IMR-90 (cell line): ENCODE data around the gene AMOTL2. TPM values are rescaled to one million over a fixed set of nuclear protein-coding genes. Genes with fewer than 3 reads are reported as not detected.

ENCODE experiments used
- NFE2L2 ChIP-seq: fragments of 150-350 bp; IDR thresholded peaks from 2 replicates; pipeline ENCODE4 v1.6.1; 2016; ENCODE audit warnings: low read depth, mild to moderate bottlenecking, low read length
- polyA plus RNA-seq, 3 experiments: library from polyadenylated mRNA; depleted of rRNA; stranded (reverse); fragments of >200 nt; gene quantifications; 2 replicates each; pipeline ENCODE4 v1.2.3, GENCODE V29; 2012; ENCODE audit warnings: low replicate concordance in 1 of 3
- total RNA-seq: library from RNA; depleted of rRNA; stranded (reverse); fragments of >200 nt; gene quantifications from 2 replicates; pipeline ENCODE4 v1.2.3, GENCODE V29; 2012
- TF ChIP-seq, protein P1 (sequence below): conservative IDR thresholded peaks from 2 replicates; pipeline ENCODE4 v1.5.1; 2012; ENCODE audit warnings: mild to moderate bottlenecking, low read depth, low read length, improper control_type of control experiment
- TF ChIP-seq, protein P2 (sequence below): fragments of 150-350 bp; IDR thresholded peaks from 2 replicates; pipeline ENCODE4 v1.6.1; 2017; ENCODE audit warnings: mild to moderate bottlenecking, antibody characterized with exemption, low read length, low read depth

The AMOTL2 gene
- total and polyA plus RNA-seq, 2 of the 4 experiments (the other 2 are of a cell fraction) = 162 to 176 TPM

- TF ChIP-seq, protein P1, sequence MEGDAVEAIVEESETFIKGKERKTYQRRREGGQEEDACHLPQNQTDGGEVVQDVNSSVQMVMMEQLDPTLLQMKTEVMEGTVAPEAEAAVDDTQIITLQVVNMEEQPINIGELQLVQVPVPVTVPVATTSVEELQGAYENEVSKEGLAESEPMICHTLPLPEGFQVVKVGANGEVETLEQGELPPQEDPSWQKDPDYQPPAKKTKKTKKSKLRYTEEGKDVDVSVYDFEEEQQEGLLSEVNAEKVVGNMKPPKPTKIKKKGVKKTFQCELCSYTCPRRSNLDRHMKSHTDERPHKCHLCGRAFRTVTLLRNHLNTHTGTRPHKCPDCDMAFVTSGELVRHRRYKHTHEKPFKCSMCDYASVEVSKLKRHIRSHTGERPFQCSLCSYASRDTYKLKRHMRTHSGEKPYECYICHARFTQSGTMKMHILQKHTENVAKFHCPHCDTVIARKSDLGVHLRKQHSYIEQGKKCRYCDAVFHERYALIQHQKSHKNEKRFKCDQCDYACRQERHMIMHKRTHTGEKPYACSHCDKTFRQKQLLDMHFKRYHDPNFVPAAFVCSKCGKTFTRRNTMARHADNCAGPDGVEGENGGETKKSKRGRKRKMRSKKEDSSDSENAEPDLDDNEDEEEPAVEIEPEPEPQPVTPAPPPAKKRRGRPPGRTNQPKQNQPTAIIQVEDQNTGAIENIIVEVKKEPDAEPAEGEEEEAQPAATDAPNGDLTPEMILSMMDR = no peak
- TF ChIP-seq, protein P2, sequence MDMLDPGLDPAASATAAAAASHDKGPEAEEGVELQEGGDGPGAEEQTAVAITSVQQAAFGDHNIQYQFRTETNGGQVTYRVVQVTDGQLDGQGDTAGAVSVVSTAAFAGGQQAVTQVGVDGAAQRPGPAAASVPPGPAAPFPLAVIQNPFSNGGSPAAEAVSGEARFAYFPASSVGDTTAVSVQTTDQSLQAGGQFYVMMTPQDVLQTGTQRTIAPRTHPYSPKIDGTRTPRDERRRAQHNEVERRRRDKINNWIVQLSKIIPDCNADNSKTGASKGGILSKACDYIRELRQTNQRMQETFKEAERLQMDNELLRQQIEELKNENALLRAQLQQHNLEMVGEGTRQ = no peak
- TF ChIP-seq NFE2L2 = no peak
Measured at GRCh38 chr3:134404366-134404885, 30.2 kb upstream of the AMOTL2 start (continued).
